GM12801 (cell line): ENCODE data around the gene RSPO4.

Source experiments
- TF ChIP-seq, protein P1 (sequence below): IDR thresholded peaks from one replicate; pipeline ENCODE4 v1.5.1; 2011; ENCODE audit warnings: control low read depth; ENCODE audit not compliant: insufficient read length; ENCODE audit errors: extremely low read depth

Gene RSPO4

DNA sequence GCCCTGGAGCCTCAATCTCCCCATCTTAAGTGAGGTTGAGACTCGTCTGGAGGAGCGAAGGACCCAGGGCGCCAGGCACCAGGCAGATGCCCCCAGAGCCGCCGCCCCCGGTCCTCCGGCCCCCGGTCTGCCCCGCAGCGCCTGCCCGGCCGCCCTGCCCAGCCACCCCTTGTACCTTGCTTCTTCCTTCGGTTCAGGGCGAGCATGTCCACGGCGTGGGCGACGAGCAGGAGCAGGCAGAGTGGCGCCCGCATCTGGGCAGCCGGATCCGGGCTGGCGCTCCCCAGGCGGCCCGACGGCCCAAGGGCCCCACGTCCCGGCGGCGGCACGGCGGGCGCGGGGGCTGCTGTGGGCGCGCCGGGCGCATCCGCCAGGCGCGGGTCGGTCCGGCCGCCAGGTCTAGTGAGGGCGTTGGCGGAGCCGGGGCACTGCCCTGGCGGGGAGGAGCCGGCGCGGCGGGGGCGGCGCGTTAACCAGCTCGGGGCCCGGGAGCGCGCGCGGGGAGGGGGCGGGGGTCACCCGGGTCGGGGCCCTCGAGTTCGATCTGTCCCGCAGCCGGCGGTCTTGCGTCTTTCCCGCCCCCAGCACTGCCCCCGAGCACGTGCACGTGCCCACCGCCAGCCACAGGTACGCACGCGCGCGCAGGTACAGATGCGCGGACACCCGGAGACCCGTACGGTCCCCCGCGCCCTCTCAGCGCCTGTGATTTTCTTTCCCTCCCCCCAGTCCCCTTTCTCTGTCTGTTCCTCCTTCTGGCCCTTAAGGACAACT is at the start of gene RSPO4:
RSPO4 (minus strand) TSS at position 401 of the 771 bp plus-strand sequence; CDS start at position 254, 147 bp downstream.
- TF ChIP-seq, protein P1, sequence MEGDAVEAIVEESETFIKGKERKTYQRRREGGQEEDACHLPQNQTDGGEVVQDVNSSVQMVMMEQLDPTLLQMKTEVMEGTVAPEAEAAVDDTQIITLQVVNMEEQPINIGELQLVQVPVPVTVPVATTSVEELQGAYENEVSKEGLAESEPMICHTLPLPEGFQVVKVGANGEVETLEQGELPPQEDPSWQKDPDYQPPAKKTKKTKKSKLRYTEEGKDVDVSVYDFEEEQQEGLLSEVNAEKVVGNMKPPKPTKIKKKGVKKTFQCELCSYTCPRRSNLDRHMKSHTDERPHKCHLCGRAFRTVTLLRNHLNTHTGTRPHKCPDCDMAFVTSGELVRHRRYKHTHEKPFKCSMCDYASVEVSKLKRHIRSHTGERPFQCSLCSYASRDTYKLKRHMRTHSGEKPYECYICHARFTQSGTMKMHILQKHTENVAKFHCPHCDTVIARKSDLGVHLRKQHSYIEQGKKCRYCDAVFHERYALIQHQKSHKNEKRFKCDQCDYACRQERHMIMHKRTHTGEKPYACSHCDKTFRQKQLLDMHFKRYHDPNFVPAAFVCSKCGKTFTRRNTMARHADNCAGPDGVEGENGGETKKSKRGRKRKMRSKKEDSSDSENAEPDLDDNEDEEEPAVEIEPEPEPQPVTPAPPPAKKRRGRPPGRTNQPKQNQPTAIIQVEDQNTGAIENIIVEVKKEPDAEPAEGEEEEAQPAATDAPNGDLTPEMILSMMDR, result no peak

DNA sequence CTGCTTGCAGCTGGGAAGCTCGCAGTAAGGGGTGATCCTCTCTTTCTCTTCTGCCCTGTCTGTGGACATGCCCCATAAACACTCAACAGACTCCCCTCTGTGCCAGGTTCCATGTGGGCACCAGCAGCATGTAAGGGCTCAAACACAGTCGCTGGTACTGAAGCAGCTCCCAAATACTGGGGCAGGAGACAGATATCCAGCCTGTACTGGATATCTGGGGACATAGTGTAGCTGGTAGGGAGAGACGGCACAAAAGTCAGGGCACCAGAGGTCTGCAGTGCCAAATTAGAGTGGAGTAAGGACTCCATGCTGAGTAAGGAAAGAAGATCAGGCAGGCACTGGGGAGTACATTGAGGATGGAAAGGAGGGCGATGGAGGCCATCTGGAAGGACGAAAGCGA is 48.3 kb upstream of the RSPO4 start:
- TF ChIP-seq, protein P1, result no peak

DNA sequence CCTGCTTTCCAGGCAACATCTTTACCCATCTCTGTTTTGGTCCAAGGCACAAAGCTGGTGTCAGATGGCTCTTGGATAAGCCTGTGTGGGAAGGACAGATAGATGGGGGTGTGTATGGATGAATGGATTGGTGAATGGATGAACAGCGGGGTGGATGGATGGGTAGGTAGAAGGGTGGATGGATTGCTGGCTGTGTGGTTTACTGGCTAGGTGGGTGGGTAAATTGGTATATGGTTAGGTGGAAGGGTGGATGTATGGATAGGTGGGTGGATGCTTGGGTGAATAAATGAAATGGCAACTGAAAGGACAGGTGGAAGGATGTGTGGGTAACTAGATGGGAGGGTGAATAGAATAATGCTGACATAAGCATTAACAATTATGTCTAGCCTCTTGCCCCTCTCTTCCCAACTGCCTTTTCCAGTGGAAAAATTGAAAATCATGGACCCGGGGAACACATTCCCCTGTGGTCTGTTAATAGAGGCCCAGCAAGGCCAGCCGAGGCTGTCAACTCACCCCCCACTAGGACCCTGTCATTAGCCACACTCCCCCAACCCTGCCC is 43.8 kb upstream of the RSPO4 start:
- TF ChIP-seq, protein P1, result no peak

- TF ChIP-seq, protein P1, result no peak
Observed at GRCh38 chr20:1041845-1042390, 39.8 kb upstream of the RSPO4 start.

GRCh38 chr20:1038205-1038604 is 36.1 kb upstream of the RSPO4 start:
- TF ChIP-seq, protein P1, result no peak

DNA sequence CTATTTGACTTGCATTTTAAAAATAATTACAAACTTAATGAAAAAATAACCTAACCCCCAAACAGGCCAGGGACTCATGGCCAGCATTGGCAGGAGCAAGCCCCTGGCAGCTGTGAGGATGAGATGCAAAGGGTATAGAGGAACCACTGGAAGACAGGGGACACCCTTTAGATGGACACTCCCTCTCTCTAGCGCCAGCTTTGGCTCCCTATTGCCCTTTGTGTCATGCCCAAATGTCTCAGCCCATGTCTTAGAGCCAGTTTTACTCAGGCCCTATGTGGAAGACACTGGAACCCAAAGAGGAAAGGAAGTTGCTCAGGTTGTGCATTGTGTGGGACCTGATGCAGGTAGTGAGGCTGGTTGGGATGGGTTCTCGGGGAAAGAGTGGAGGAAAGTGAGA is 34.9 kb upstream of the RSPO4 start:
- TF ChIP-seq, protein P1, result no peak

- TF ChIP-seq, protein P1, result no peak
Observed at GRCh38 chr20:1035466-1035865, 33.4 kb upstream of the RSPO4 start.
